KMS-11 (cell line): ENCODE data around the gene PRM1.

ENCODE experiments used
- H2AFZ ChIP-seq: fragments of 200-600 bp; sonication (generic); 2 replicates; pipeline ENCODE4 v1.6.1; 2016; ENCODE audit warnings: antibody characterized with exemption, mixed run types, low read depth
- H3K27ac ChIP-seq: fragments of 200-600 bp; sonication (generic); 2 replicates; pipeline ENCODE4 v1.6.1; 2016; ENCODE audit warnings: mild to moderate bottlenecking, mixed run types
- H3K27me3 ChIP-seq: fragments of 200-600 bp; sonication (generic); 2 replicates; pipeline ENCODE4 v1.6.1; 2017; ENCODE audit warnings: mild to moderate bottlenecking, low read depth, mixed run types, moderate library complexity; ENCODE audit not compliant: insufficient read depth
- H3K36me3 ChIP-seq: fragments of 200-600 bp; sonication (generic); 2 replicates; pipeline ENCODE4 v1.6.1; 2017; ENCODE audit warnings: mild to moderate bottlenecking, mixed run types; ENCODE audit not compliant: insufficient read depth
- H3K4me1 ChIP-seq: fragments of 200-600 bp; sonication (generic); 2 replicates; pipeline ENCODE4 v1.6.1; 2016; ENCODE audit warnings: mild to moderate bottlenecking, low read depth, mixed run types; ENCODE audit not compliant: poor library complexity, severe bottlenecking
- H3K4me2 ChIP-seq: fragments of 200-600 bp; sonication (generic); 2 replicates; pipeline ENCODE4 v1.7.0; 2016; ENCODE audit warnings: mild to moderate bottlenecking, mixed run types
- H3K4me3 ChIP-seq: fragments of 200-600 bp; sonication (generic); IDR thresholded peaks from 2 replicates; pipeline ENCODE4 v1.6.1; 2017; ENCODE audit warnings: low read depth, low read length, mixed read lengths; ENCODE audit not compliant: insufficient read depth
- H3K79me2 ChIP-seq: fragments of 200-600 bp; sonication (generic); 2 replicates; pipeline ENCODE4 v1.6.1; 2016; ENCODE audit warnings: low read depth, mixed run types; ENCODE audit not compliant: insufficient read depth
- H3K9ac ChIP-seq: fragments of 200-600 bp; sonication (generic); 2 replicates; pipeline ENCODE4 v1.6.1; 2016; ENCODE audit warnings: mild to moderate bottlenecking, mixed run types
- H4K20me1 ChIP-seq: fragments of 200-600 bp; sonication (generic); 2 replicates; pipeline ENCODE4 v1.6.1; 2016; ENCODE audit warnings: mild to moderate bottlenecking, mixed run types; ENCODE audit not compliant: insufficient read depth
- CTCF ChIP-seq: fragments of 200-600 bp; sonication (generic); conservative IDR thresholded peaks from 2 replicates; pipeline ENCODE4 v1.6.1; 2017; ENCODE audit warnings: low read depth, mild to moderate bottlenecking, antibody characterized with exemption, low read length, moderate library complexity, mixed read lengths

PRM1 gene

GRCh38 chr16:11270602-11271162 lies 10.4 kb downstream of the PRM1 start:
- H3K4me3 ChIP-seq: no peak overlapping the region
- H3K9ac ChIP-seq: no peak overlapping the region
- H3K27ac ChIP-seq: no peak overlapping the region
- no peaks in the 10 kb centered on the region for H3K4me1 ChIP-seq
- no peaks in the 10 kb centered on the region for H4K20me1 ChIP-seq
- H3K27me3 ChIP-seq: peaks cover 7% of the 10 kb centered on the region; the same call in 1 of the 2 replicates
- no peaks in the 10 kb centered on the region for H3K36me3 ChIP-seq
- H3K4me2 ChIP-seq: no peak overlapping the region
- TF ChIP-seq CTCF: no peak
- no peaks in the 10 kb centered on the region for H3K79me2 ChIP-seq
- H2AFZ ChIP-seq: no peak overlapping the region

GRCh38 chr16:11268921-11269375 lies 12.2 kb downstream of the PRM1 start, which contains the start of gene TNP2:
TNP2 (minus strand) TSS chr16:11269325; CDS start chr16:11269262, 63 bp downstream.
- TF ChIP-seq CTCF: no peak
- Histone ChIP-seq H3K4me2 (no peak within 1 kb of the TSS), H3K9ac (no peak within 1 kb of the TSS), H4K20me1 (no peaks in the 10 kb centered on the region), H3K27ac (no peak within 1 kb of the TSS), H3K36me3 (no peaks in the 10 kb centered on the region), H3K4me3 (no peak within 1 kb of the TSS), H2AFZ (no peak within 1 kb of the TSS), H3K79me2 (no peaks in the 10 kb centered on the region), H3K27me3 (peaks cover 4% of the 10 kb centered on the region; the same call in 1 of the 2 replicates), H3K4me1 (no peaks in the 10 kb centered on the region)

GRCh38 chr16:11265124-11265523 lies 16.0 kb downstream of the PRM1 start:
- no peaks in the 10 kb centered on the region for H3K4me1 ChIP-seq
- H2AFZ ChIP-seq: no peak overlapping the region
- H4K20me1 ChIP-seq: no peaks in the 10 kb centered on the region
- no peak overlapping the region for H3K4me2 ChIP-seq
- no peaks in the 10 kb centered on the region for H3K36me3 ChIP-seq
- H3K79me2 ChIP-seq: no peaks in the 10 kb centered on the region
- H3K9ac ChIP-seq: no peak overlapping the region
- no peak overlapping the region for H3K27ac ChIP-seq
- no peak overlapping the region for H3K4me3 ChIP-seq
- peaks cover 2% of the 10 kb centered on the region; the same call in 1 of the 2 replicates for H3K27me3 ChIP-seq
- no peak for TF ChIP-seq CTCF

- peaks cover 2% of the 10 kb centered on the region; the same call in 1 of the 2 replicates for H3K27me3 ChIP-seq
- no peak overlapping the region for H2AFZ ChIP-seq
- no peak overlapping the region for H3K4me3 ChIP-seq
- H3K4me2 ChIP-seq: no peak overlapping the region
- no peaks in the 10 kb centered on the region for H4K20me1 ChIP-seq
- no peaks in the 10 kb centered on the region for H3K79me2 ChIP-seq
- no peak overlapping the region for H3K9ac ChIP-seq
- peaks cover 3% of the 10 kb centered on the region for H3K4me1 ChIP-seq
- H3K27ac ChIP-seq: no peak overlapping the region
- no peak for TF ChIP-seq CTCF
- H3K36me3 ChIP-seq: no peaks in the 10 kb centered on the region
Observed at GRCh38 chr16:11264155-11264832, 16.8 kb downstream of the PRM1 start.
